UCSD-AML1 (cell line): Measurements from ENCODE around the gene PAX7.
"Not testable (repeated sequence)": the region's sequence is repeated elsewhere in the genome, so short reads cannot be mapped to it uniquely, and the experiment has no call there.

Experiments used
- DNase-seq: peaks from one replicate; lab custom pipeline; 2025; ENCODE audit not compliant: unreplicated experiment; lab: John Stamatoyannopoulos, UW

PAX7 gene

DNA sequence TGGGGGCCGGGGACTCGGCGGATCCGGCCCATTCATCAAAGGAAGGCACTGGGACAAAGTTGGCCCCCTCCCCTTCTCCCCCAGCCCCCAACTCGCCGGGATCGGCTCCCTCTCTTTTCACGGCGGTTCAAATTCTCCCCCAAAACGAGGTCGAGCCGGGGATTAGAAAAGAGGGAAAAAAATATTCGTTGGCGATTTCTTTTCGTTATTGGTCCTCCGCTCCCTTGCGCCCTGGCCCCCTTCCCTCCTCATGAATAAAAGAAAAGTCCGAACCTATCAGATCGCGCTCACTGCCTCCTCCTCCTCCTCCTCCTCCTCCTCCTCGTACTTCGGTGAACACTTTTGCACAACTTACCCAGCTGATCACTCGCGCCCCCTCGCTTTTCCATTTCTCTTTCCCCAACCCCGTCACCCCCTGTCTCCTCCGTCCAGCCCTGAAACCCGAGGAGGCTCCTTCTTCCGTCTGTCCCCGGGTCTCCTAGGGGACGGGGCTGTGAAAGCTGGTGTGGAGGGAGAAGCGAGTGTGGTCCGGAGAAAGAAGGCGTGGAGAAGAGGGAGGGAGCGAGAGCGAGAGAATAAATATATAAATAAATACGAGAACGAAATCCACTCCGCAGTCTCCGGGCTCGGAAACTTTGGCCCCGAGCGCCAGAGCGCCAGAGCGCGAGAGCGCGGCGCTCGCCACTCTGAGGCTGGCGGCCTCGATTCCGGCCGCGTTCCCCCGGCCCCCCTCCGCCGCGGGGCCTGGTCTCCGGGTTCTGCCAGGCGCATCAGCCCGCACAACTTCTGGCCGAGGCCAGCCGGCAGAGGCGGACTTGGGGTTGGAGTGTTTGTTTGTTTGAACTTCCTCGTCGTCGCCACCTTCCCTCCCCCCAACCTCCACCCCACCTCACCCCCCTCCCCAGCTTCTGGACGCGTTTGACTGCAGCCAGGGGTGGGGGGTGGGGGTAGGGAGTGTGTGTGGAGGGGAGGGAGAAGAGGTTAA lies at the start of gene PAX7:
Gene PAX7, plus strand, starts transcription at position 336 of the 985 bp plus-strand sequence. CDS start 758 bp downstream, outside the sequence.
- no peak for DNase-seq

DNA sequence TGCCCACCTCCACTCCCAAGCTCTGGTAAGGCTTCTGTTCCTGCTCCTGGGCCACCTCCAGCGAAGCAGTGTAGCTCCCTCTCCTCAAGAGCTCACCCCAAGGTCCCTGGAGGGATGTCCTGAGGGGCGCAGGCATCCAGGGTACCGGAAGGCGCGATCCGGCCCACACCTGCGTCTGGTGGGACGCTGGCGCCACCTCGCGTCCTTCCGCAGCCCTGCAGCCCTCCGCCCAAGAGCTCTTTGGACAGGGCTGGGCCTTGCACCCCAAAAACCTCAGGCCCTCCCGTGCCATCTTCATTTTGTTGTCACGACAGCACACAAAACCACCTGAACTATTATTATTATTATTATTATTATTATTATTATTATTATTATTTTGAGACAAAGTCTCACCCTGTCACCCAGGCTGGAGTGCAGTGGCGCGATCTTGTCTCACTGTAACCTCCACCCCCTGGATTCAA lies 49.2 kb upstream of the PAX7 start:
- peak; percentile 31 for DNase-seq

DNA sequence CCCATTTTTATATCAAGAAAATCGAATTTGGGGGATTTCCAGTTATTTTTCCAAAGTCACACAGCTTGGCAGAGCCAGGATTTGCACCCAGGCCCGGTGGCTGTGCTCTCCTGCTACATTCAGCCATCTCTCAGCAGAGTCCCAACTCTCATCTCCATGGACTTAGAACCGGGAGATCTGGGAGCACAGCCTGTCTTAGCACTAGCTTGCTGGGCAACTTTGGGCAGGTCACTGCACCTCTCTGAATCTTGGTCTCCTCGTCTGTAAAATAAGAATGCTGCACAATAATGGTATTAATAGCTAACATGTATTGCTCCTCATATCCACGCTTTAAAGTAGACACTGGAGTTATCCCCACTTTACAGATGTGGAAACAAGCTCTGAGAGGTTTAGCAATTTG lies 47.8 kb upstream of the PAX7 start:
- no peak for DNase-seq

DNA sequence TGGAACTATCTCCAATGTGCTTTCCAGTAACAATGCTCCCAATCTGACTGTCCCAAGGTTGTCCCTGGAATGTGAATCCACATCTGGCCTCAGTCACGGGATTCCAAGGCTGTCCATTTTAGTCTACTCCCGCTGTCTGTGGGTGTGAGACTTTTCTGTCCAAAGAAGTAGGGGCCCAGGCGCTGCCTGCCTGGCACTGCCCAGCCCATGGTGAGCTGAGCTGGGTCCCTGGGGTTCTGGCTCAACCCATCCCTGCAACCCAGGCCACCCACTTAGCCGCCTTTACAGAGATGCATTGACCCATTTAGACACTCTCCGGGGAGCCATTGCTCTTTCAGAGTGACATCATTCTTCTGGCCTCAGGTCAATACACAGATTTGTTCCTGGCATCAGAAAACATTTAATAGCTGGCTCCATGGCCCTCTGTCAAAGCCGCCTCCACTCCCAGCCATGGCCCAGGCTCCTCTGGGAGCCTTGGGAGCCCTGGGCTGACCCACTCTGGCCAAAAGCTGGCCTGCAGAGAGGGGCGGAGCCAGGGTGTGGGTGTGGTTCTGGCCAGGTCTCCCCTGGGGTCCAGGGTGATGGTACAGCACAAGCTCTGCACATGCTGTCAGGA lies 47.2 kb upstream of the PAX7 start:
- DNase-seq, result no peak

DNA sequence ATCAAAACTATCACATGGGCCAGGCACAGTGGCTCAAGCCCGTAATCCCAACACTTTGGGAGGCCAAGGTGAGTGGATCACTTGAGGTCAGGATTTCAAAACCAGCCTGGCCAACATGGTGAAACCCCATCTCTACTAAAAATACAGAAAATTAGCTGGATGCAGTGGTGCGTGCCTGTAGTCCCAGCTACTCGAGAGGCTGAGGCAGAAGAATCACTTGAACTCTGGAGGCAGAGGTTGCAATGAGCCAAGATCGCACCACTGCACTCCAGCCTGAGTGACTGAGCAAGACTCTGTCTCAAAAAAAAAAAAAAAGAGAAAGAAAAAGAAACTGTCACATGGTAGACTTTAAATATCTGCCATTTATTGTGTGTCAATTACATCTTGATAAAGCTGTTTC lies 44.6 kb upstream of the PAX7 start:
- DNase-seq, result not testable (repeated sequence)

DNA sequence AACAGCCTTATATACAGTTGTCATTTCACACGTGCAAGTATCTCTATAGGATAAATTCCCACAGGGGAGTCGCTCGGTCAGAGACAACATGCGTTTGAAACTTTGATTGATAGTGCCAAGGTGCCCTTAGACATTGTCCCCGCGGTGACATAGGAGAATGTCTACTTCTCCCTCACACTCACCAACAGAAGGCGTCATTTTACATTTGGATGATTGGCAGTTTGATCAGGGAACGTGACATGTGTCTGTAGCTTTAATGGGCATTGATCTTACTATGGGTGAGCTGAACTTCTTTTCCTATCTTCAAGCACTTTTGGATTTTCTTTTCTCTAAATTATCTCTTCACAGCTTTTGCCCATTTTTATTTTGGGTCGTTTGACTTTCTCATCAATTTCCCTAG lies 42.6 kb upstream of the PAX7 start:
- DNase-seq, result no peak

DNA sequence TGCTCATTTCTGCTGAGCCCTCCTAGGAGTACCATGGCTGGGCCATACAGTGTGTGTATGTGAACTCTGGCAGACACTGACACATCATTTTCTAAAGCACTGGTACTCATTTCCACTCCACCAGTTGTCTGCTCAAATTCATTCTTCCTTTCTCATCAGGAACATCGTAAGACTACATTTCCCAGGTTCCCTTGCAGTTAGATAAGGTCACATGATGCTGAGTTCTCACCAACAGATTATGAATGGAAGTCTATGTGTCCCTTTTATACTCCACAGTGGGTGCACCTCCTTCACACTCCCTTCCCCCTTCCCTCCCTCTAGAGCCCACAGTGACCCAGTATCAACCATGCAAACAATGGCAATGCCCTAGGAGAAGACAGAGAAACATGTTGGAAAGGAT lies 38.3 kb upstream of the PAX7 start:
- DNase-seq, result no peak

DNA sequence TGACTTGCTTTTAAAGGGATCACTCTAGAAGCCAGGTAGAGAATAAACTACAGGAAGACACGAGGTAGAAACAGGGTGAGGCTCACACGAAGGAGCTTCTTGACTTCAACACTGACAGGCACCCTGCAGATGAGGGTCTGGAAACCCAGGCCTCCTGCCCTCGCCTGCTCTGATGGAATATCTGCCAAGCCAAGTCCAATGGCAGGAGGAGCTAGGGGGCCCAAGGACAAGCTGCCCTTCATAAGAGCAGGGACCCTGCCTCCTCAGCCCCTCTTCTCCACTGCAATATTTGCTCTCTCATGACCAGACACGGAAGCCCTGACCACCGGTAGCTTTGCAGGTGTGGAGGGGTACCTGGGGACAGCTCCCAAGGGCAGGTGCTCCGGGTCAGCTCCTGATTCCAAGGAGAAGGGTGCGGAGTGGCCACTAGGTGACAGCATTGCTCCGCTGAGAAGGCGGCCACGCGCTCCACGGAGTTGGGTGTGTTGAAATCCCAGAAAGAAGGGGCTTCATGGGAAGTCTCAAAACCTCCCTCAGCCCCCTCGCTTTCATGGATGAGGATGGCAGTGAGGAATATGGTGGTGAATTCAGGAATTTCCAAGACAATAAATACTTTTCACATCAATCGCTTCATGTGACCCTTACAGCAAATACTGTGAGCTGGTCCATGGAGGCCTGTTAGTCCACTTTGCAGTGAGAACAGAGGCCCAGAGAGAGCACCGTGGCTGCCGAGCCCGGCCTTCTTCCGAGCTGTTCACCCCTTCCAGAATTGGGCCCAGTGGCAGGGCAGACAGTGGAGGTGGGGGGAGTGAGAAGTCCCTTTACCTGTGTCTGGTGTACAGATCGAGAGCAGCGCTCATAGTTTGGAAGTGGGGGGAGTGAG lies 33.2 kb upstream of the PAX7 start:
- DNase-seq, result peak; percentile 42

DNA sequence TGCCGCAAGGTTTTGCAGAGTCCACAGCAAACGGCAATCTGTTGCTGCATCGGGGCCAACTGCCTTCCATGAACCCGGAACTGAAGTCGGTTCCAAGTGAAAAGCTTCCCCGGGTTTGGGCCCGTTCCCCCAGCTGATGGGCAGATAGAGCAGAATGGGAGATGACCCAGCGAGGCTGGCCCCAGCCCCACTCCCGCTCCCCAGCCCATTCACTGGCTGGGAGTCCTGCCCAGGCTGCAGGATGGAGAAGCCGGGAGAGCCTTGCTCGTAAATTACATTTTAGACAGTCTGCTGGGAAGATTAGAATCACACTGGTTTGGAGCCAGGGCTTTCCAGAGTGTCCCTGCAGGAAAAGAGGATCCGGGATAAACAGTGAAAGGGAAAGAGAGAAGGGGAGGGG lies 31.6 kb upstream of the PAX7 start:
- DNase-seq, result no peak

DNA sequence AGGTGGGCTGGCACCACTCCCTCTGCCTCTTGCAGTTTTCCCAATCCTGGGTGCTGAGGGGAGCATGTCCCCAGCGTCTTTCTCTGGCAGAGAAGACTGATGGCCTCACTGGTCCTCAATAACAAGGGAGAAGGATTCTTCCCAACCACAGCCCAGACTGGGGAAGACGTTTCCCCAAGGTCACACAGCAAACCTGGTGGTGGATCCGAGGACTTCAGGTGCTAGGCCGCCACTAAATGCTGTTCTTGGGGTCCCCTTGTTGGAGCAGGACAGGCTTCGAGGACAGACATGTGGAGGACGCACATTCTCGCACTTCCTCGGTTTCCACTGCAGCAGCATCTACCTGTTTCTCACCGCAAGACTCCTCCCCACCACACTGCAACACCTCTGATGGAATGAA lies 30.9 kb upstream of the PAX7 start:
- no peak for DNase-seq

DNA sequence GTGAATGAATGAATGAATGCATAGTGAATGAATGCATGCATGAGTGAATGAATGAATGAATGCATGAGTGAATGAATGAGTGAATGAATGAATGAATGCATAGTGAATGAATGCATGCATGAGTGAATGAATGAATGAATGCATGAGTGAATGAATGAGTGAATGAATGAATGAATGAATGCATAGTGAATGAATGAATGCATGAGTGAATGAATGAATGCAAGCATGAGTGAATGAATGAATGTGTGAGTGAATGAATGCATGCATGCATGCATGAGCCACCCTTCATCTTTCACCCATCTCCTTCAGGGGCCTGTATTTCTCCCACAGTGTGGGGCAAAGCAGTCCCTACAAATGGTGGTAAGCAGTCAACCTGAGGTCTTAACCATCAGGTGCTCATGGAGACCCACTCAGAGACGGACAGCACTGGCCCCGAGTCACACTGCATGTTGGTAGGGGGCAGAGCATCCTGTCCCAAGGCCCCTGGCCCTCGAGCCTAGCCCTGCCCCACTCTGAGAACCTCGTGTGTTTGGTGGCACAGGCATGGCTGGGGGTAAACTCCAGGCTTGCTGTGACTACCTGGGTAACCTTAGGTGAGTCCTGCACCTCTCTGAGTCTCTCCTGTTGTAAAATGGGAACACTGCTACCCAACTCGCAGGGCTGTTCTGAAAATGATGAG lies 28.0 kb upstream of the PAX7 start:
- no peak for DNase-seq

DNA sequence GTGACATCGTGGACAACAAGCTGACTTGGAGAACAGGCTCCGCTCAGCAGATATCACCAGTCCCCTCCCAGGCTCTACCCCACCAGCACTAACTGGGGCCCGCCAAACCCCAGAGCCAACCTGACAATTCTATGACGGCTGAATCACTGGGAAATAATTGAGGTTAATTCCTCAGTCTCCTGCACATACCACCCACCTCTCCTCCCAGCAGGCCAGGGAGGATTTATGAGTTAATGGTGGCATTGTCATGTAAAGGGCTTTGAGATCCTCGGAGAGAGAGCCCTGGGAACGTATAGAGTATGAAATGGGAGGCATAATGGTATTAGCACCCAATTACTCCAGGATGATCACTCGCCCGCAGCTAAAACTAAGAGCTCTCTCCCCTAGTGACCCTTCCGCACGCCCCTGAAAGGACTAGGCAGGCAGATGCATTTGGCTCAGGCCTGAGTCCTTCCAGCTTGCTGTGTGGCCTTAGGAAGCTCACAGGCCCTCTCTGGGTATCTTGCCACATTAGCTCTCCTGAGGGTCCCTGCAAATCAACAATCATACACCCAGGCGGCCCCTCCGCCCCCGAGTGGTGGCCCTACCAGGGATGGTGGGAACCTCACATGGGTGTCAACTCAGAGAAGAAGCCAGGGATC lies 27.3 kb upstream of the PAX7 start:
- DNase-seq, result no peak

DNA sequence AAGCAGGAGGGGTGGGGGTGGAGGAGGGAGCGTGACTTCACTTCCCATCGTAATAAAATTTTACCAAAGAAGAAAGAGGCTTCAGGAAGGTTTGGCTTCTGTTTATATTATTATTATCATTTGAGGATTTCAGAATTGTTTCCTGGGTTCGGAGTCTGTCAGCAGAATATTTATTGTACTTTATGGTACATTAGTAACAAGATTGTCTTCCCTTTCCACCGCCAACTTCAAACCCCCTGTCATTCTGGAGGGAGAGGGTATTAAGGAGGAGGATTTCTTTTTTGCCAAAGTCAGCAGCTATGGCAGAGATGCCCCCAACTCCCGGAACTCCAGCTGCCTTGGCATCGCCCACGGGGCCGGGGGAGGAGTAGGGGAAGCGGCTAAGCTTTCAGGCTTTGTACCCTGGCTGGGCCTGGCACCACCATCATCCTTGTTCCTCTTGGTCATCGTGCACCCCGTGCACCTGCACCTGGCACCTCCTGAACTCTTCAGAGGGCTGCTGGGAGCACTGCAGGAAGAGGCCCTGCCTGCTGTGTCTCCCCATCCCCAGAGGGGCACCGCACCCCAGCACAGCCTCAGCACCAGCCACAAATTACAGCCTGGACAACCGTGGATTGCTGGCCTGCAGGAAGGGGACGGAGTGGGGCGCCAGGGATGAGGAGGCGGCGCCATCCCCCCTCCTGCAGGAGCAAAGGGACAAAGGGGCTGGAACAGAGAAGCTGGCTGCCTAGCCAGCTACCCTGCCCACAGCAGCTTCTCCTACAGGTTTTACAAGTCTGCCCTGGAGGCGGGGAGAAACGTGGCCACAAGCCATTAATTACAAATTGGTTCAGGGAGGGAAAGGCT lies 24.0 kb upstream of the PAX7 start:
- no peak for DNase-seq

DNA sequence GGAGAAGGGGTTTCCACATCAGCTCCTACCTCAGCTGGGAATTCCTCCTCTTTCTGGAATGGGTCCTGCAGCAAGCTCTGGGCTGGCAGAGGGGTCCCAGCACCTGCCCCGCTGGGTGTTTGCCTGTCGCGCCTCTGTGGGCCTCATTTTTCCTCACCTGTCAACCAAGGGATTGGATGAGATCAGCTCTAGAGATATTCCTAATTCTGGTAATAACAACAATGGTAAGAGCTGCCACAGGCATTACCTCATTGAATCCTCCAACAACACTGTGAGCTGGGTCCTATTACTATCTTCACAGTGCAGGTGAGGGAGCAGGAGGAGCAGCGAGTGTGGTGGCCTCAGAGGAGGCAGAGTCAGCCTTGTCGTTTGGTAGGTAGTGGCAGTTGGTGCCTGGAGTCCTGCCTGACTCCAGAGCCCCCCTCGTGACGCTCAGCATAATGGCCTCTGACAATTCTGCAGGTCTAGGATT lies 23.3 kb upstream of the PAX7 start:
- DNase-seq, result no peak

DNA sequence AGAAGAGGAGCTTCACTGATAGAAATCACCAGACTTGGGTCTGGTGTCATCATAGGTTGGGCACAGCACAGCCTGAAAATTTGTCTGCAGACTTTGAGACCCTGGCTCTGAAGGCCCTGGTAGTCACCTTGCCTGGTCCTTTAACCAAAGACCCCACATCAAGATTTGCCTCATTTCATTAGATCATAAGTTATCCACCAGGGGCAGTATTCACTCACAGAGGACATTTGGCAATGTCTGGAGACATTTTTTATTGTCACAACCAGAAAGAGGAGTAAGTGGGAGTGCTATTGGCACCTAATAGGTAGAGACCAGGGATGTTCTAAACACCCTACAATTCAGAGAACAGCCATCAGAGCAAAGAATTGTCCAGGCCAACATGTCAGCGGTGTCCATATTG lies 22.1 kb upstream of the PAX7 start:
- DNase-seq, result no peak

DNA sequence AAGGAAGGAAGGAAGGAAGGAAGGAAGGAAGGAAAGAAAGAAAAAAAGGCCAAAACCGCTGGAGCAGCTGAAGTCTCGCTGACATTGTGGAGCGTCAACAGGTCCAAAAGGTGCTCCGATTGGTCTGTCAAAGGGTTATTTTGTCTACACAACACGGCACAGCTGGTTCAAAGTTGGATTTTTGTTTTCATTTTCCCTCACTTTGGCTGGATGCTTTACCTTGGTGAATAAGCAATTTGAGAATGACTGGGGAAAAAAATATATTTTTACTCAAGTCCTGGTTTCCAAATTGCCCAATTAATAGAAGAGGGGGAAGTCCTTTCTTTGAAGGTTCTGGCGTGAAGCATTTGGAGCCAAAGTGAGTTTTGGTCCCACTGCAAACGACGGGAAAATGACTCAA lies 19.3 kb upstream of the PAX7 start:
- DNase-seq, result no peak

DNA sequence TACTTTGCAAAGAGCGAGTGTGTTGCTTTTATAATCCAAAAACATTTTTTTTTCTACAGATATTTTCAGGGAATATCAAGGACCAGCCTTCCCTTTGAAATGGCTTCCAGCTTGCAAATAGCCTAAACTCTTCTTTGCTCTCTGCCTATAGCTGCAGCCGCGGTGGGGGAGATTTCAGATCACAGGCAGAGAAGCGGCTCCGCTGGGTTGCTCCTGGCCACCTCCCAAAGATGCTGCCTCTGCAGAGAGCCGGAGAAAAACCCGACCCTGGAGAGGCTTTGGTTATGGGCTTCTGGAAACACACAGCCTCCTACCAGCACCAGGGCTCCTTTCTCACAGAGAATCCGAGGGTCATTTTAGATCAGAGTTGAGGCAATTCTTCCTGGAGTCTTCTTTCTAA lies 18.6 kb upstream of the PAX7 start:
- DNase-seq, result no peak

DNA sequence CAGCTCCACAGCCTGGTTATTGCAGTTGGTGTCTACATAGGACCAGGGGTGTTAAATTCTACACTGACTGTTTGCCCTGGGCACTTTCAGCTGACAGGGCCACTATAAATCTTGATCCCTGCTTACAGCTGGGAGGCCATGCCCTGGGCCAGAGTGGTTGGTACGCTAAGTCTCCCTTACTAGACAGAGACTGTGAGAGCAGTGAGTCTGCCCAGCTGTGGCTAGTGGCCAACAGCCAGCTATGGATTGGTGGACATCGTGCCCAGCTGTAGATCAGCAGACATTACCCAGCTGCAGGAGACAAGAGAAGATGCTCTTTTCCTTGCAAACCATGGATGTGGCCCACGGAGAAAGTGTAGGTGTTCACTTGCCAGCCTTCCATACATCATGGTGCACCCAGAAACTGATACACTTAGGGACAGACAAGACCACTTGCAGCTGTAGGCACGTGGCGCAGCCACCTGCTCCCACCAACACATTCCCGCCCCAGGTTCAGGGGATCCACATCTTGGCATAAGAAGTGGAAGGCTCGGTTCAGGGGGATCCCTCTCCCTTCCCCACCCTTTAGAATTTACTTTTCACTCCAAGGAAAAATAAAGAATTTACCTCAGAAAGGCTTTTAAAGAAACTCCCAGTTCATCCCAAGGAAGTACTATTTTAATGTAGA lies 16.4 kb upstream of the PAX7 start:
- no peak for DNase-seq
